G401 (cell line): Measurements from ENCODE around the gene RTL10. TPM values are rescaled to one million over a fixed set of nuclear protein-coding genes. Genes with fewer than 3 reads are reported as not detected.

ENCODE experiments used
- DNase-seq: peaks from one replicate; pipeline ENCODE4 v3.0.0-alpha.2; 2015; ENCODE audit warnings: low spot score
- in situ Hi-C: cut with HindIII; loops from 2 replicates; pipeline ENCODE4 v1.10.0; 2016; ENCODE audit warnings: low sequenced_read_pairs, mixed read lengths
- total RNA-seq: library from RNA; depleted of rRNA; stranded (reverse); fragments of >200 nt; shearing (Covaris generic); gene quantifications from 2 replicates; pipeline ENCODE4 v1.2.3, GENCODE V29; 2014; rRNA removed

RTL10 gene
- total RNA-seq, result 4.6 and 11.0 TPM in 2 replicates

GRCh38 chr22:19854778-19855503 is at the start of gene RTL10, which contains the start of gene GNB1L:
Gene RTL10, minus strand, starts transcription at chr22:19854874. Its CDS starts 2,613 bp downstream, at chr22:19852261.
Gene GNB1L, minus strand, starts transcription at chr22:19854874. Its CDS starts 33,519 bp downstream, at chr22:19821355.
- in situ Hi-C loops, result no loop called here

GRCh38 chr22:19904174-19904856 is 49.6 kb upstream of the RTL10 start:
- DNase-seq, result peak; percentile 82
- in situ Hi-C loops, result no loop called here

More at GRCh38 chr22:19854778-19855503, at the start of gene RTL10, which contains the start of gene GNB1L:
- DNase-seq, result peak; percentile 94

- DNase-seq, result no peak
- in situ Hi-C loops, result no loop called here
These were observed 48.8 kb upstream of the RTL10 start for GRCh38 chr22:19903513-19903912.

GRCh38 chr22:19903031-19903430 is 48.4 kb upstream of the RTL10 start:
- DNase-seq, result peak; percentile 12
- in situ Hi-C loops, result no loop called here

GRCh38 chr22:19902245-19902715 is 47.6 kb upstream of the RTL10 start:
- in situ Hi-C loops, result no loop called here
- no peak for DNase-seq

- DNase-seq, result no peak
- in situ Hi-C loops, result no loop called here
These were observed 47.0 kb upstream of the RTL10 start for GRCh38 chr22:19901577-19902244.

- in situ Hi-C loops, result no loop called here
- DNase-seq, result no peak
These were observed 46.2 kb upstream of the RTL10 start for GRCh38 chr22:19900707-19901436.

GRCh38 chr22:19898831-19899567 is 44.3 kb upstream of the RTL10 start:
- in situ Hi-C loops, result no loop called here
- no peak for DNase-seq

- in situ Hi-C loops, result no loop called here
- DNase-seq, result no peak
These were observed 43.5 kb upstream of the RTL10 start for GRCh38 chr22:19898145-19898544.

- no peak for DNase-seq
- in situ Hi-C loops, result no loop called here
These were observed 43.1 kb upstream of the RTL10 start for GRCh38 chr22:19897726-19898125.

GRCh38 chr22:19896665-19897355 is 42.1 kb upstream of the RTL10 start:
- peak; percentile 58 for DNase-seq
- in situ Hi-C loops, result no loop called here

GRCh38 chr22:19895160-19895849 is 40.6 kb upstream of the RTL10 start:
- DNase-seq, result no peak
- in situ Hi-C loops, result no loop called here

GRCh38 chr22:19893363-19893762 is 38.7 kb upstream of the RTL10 start:
- in situ Hi-C loops, result no loop called here
- DNase-seq, result no peak

GRCh38 chr22:19892925-19893324 is 38.3 kb upstream of the RTL10 start:
- DNase-seq, result no peak
- in situ Hi-C loops, result no loop called here

- in situ Hi-C loops, result no loop called here
- DNase-seq, result no peak
These were observed 37.7 kb upstream of the RTL10 start for GRCh38 chr22:19892257-19892879.

- in situ Hi-C loops, result no loop called here
- no peak for DNase-seq
These were observed 36.9 kb upstream of the RTL10 start for GRCh38 chr22:19891317-19892256.
